HG02763 (cell line): ENCODE measurements around the gene MRTFB.

ENCODE experiments used
- ATAC-seq: cut with Tn5 transposase; IDR thresholded peaks from one replicate; pipeline ENCODE4 v1.9.1; 2021; ENCODE audit warnings: mild to moderate bottlenecking, moderate library complexity; ENCODE audit not compliant: unreplicated experiment

Gene MRTFB

GRCh38 chr16:14223632-14224031, 152.5 kb downstream of the MRTFB start:
- ATAC-seq: no peak

- ATAC-seq: no peak
These were observed 154.3 kb downstream of the MRTFB start for GRCh38 chr16:14225457-14225856.

- ATAC-seq: no peak
These were observed 161.2 kb downstream of the MRTFB start for GRCh38 chr16:14232106-14232864.

GRCh38 chr16:14236401-14236800, 165.3 kb downstream of the MRTFB start:
- ATAC-seq: no peak

- ATAC-seq: no peak
These were observed 167.6 kb downstream of the MRTFB start for GRCh38 chr16:14238756-14239155.

GRCh38 chr16:14239791-14240190, 168.7 kb downstream of the MRTFB start:
- no peak for ATAC-seq

- ATAC-seq: no peak
These were observed 169.2 kb downstream of the MRTFB start for GRCh38 chr16:14240219-14240843.

GRCh38 chr16:14240964-14241363, 169.8 kb downstream of the MRTFB start:
- ATAC-seq: no peak

GRCh38 chr16:14241631-14242030, 170.5 kb downstream of the MRTFB start:
- ATAC-seq: no peak

- ATAC-seq: no peak
These were observed 171.7 kb downstream of the MRTFB start for GRCh38 chr16:14242769-14243168.

- ATAC-seq: no peak
These were observed 173.3 kb downstream of the MRTFB start for GRCh38 chr16:14244196-14245010.

- no peak for ATAC-seq
These were observed 177.7 kb downstream of the MRTFB start for GRCh38 chr16:14248791-14249190.

GRCh38 chr16:14249291-14250032, 178.3 kb downstream of the MRTFB start:
- ATAC-seq: no peak

- no peak for ATAC-seq
These were observed 180.3 kb downstream of the MRTFB start for GRCh38 chr16:14251419-14251818.

GRCh38 chr16:14252860-14253259, 181.7 kb downstream of the MRTFB start:
- no peak for ATAC-seq

- ATAC-seq: no peak
These were observed 191.9 kb downstream of the MRTFB start for GRCh38 chr16:14263011-14263410.

GRCh38 chr16:14263769-14264168, 192.7 kb downstream of the MRTFB start:
- no peak for ATAC-seq

GRCh38 chr16:14264327-14264943, 193.3 kb downstream of the MRTFB start:
- no peak for ATAC-seq

- no peak for ATAC-seq
These were observed 197.0 kb downstream of the MRTFB start for GRCh38 chr16:14268073-14268472.

GRCh38 chr16:14275934-14276333, 204.8 kb downstream of the MRTFB start:
- no peak for ATAC-seq

GRCh38 chr16:14278749-14279148, 207.6 kb downstream of the MRTFB start:
- no peak for ATAC-seq
